GM23338 (cell line): ENCODE measurements around the gene TGM6.

Experiments used
- CREB1 ChIP-seq: fragments of 250-450 bp; sonication (Bioruptor Pico); IDR thresholded peaks from 2 replicates; pipeline ENCODE4 v1.5.0; 2020; ENCODE audit warnings: low read depth, mild to moderate bottlenecking, moderate library complexity
- CTCF ChIP-seq, 2 experiments: fragments of 200-600 bp in 1 of 2; sonication (generic) in 1 of 2; conservative IDR thresholded peaks; 2 replicates each; pipeline versions ENCODE4 v1.5.1 to v1.6.1; 2016 to 2017; ENCODE audit warnings: antibody characterized with exemption in 2 of 2, low read depth in 2 of 2, mild to moderate bottlenecking in 2 of 2, moderate library complexity in 1 of 2
- ETS1 ChIP-seq: IDR thresholded peaks from 2 replicates; pipeline ENCODE4 v1.6.1; 2016; ENCODE audit warnings: antibody characterized with exemption
- EZH2 ChIP-seq: fragments of 200-600 bp; sonication (generic); IDR thresholded peaks from one replicate; pipeline ENCODE4 v1.8.0; 2017; ENCODE audit warnings: antibody characterized with exemption, mild to moderate bottlenecking, low read depth; ENCODE audit not compliant: unreplicated experiment
- EZH2phosphoT487 ChIP-seq: fragments of 200-600 bp; sonication (generic); IDR thresholded peaks from one replicate; pipeline ENCODE4 v1.8.1; 2018; ENCODE audit warnings: antibody characterized with exemption; ENCODE audit not compliant: unreplicated experiment
- JUNB ChIP-seq: IDR thresholded peaks from one replicate; pipeline ENCODE4 v1.6.1; 2016; ENCODE audit warnings: antibody characterized with exemption; ENCODE audit not compliant: unreplicated experiment
- NANOG ChIP-seq: IDR thresholded peaks from 2 replicates; pipeline ENCODE4 v1.6.1; 2016; ENCODE audit warnings: antibody characterized with exemption, borderline replicate concordance
- POLR2AphosphoS5 ChIP-seq: IDR thresholded peaks from 2 replicates; pipeline ENCODE4 v1.6.1; 2016; ENCODE audit warnings: antibody characterized with exemption, low read depth
- REST ChIP-seq: IDR thresholded peaks from one replicate; pipeline ENCODE4 v1.6.1; 2018; ENCODE audit warnings: antibody characterized with exemption; ENCODE audit not compliant: unreplicated experiment
- STAT1 ChIP-seq: IDR thresholded peaks from one replicate; pipeline ENCODE4 v1.6.1; 2016; ENCODE audit warnings: antibody characterized with exemption; ENCODE audit not compliant: unreplicated experiment
- ZNF114 ChIP-seq: fragments of 250-450 bp; sonication (Bioruptor Pico); IDR thresholded peaks from 2 replicates; pipeline ENCODE4 v1.5.0; 2020; ENCODE audit warnings: mild to moderate bottlenecking, moderate library complexity
- ZNF331 ChIP-seq: fragments of 250-450 bp; sonication (Bioruptor Pico); IDR thresholded peaks from 2 replicates; pipeline ENCODE4 v1.5.0; 2020; ENCODE audit warnings: low read depth, mild to moderate bottlenecking, moderate library complexity
- ZNF462 ChIP-seq: fragments of 250-450 bp; sonication (Bioruptor Pico); IDR thresholded peaks from 2 replicates; pipeline ENCODE4 v1.5.0; 2020; ENCODE audit warnings: mild to moderate bottlenecking, moderate library complexity

DNA sequence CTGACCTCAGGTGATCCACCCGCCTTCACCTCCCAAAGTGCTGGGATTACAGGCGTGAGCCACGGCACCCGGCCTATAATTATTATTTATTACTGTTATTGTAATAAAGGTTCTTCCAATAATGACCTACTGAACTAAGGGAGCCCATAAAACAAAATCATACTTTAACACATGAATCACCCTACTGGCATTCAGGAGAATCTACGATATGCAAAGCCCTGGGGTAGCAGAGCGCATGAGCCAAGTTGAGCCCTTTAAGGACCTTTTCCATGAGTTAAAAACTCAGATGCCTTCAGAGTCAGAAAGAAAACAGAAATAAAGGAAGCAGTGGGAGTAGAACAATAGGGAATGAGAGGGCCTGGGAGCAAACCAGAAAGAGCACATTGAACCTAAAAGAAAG is 48.4 kb downstream of the TGM6 start:
- TF ChIP-seq ZNF462 (CRISPR knock-in tag) (no peak), CTCF (conservative IDR thresholded peaks at IDR 0.05; ENCODE audit: low read depth in 2 of 2) (no peak), EZH2phosphoT487 (no peak), REST (no peak), EZH2 (no peak), ZNF331 (CRISPR knock-in tag) (no peak), JUNB (no peak), POLR2AphosphoS5 (no peak), CREB1 (no peak), STAT1 (no peak), ETS1 (no peak), NANOG (no peak), ZNF114 (CRISPR knock-in tag) (no peak)
